NT2/D1 (cell line): ENCODE results near the gene DNAH5.

Experiments
- SUZ12 ChIP-seq: IDR thresholded peaks from 2 replicates; pipeline ENCODE4 v1.6.1; 2011; ENCODE audit not compliant: insufficient read length, insufficient read depth; ENCODE audit errors: extremely low read depth
- YY1 ChIP-seq: IDR thresholded peaks from 2 replicates; pipeline ENCODE4 v1.6.1; 2011; ENCODE audit not compliant: insufficient read length, insufficient read depth
- ZNF274 ChIP-seq: IDR thresholded peaks from 2 replicates; pipeline ENCODE4 v1.6.1; 2011; ENCODE audit warnings: mild to moderate bottlenecking, low read depth, low read length

DNA sequence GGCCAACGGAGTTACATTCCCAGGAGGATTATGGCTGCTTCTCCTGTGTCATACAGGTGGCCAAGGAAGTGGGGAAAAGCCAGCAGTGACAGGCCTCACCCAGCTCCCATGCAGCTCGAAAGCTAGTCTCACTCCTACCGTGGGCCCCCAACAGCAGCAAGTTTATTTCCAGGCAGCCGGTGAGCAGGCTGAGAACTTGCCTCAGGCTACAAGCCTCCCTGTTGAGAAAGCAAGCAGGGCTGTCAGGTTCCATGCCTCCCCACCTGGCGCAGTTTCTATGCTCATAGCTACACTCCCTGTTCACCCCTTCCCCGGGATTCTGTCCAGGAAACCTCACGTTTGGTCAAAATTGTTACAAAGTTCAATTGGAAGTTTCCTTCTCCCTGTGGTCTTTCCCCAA is 27.5 kb upstream of the DNAH5 start:
- TF ChIP-seq YY1: no peak
- no peak for TF ChIP-seq ZNF274
- TF ChIP-seq SUZ12: no peak
